ENCODE data around the gene CDC40. TPM values are rescaled to one million over a fixed set of nuclear protein-coding genes. Genes with fewer than 3 reads are reported as not detected.

The CDC40 gene
- total RNA-seq, 1 experiment from 2014 or later, result 37.0 TPM

- TF ChIP-seq REST (IDR thresholded peaks at IDR 0.05; ENCODE audit: insufficient read depth in 1 of 2, low read depth in 2 of 2, low read length in 1 of 2) (no peak), POLR2AphosphoS5 (IDR thresholded peaks at IDR 0.05; ENCODE audit: low read depth, low read length) (no peak), TCF7L2 (IDR thresholded peaks at IDR 0.05; ENCODE audit: low read depth, low read length) (no peak)
- Histone ChIP-seq H3K4me3 (ENCODE audit: low read depth in 2 of 2, low read length in 2 of 2) (no peak overlapping the region), H3K27ac (ENCODE audit: low read length) (no peak overlapping the region), H3K4me1 (ENCODE audit: control insufficient read depth, insufficient read depth, low read length) (0 out of 2 replicates have a peak, but pooled peaks cover 4% of the 10 kb centered on the region), H3K27me3 (ENCODE audit: control insufficient read depth, insufficient read depth, low read length) (no peaks in the 10 kb centered on the region), H3K9me3 (ENCODE audit: control insufficient read depth, insufficient read depth, low read depth, low read length) (no peaks in the 10 kb centered on the region), H3K36me3 (ENCODE audit: control insufficient read depth, insufficient read depth, low read length) (peaks cover 6% of the 10 kb centered on the region)
- no TSS peak for BruUV-seq (replicated peaks)
- ATAC-seq (no peak), DNase-seq (ENCODE audit: low read depth, low spot score) (no peak)
- intact Hi-C loops (cut with micrococcal nuclease; ENCODE audit: unreplicated experiment) (no loop called here), in situ Hi-C loops (cut with HindIII; ENCODE audit: low pct_unique_long_range_greater_than_20kb, low sequenced_read_pairs) (no loop called here)
- POLR2A ChIA-PET, result interaction anchor here (0.5 kb wide), 1 partner anchor 106 kb away, joined by 3 read pairs; no protein-coding TSS in a partner anchor
- CTCF ChIA-PET, result no interaction called here
Observed at GRCh38 chr6:110190726-110191125, 10.5 kb downstream of the CDC40 start.

GRCh38 chr6:110191477-110191876 lies 11.2 kb downstream of the CDC40 start:
- in situ Hi-C loops (cut with HindIII; ENCODE audit: low pct_unique_long_range_greater_than_20kb, low sequenced_read_pairs), result no loop called here
- no peak for DNase-seq (ENCODE audit: low read depth, low spot score)
- H3K27ac ChIP-seq (ENCODE audit: low read length), result no peak overlapping the region
- ChIA-PET POLR2A (no interaction called here), CTCF (no interaction called here)
- H3K4me1 ChIP-seq (ENCODE audit: control insufficient read depth, insufficient read depth, low read length), result no peaks in the 10 kb centered on the region
- no peak for TF ChIP-seq CTCF (IDR thresholded peaks at IDR 0.05)
- peaks cover 6% of the 10 kb centered on the region for H3K36me3 ChIP-seq (ENCODE audit: control insufficient read depth, insufficient read depth, low read length)
- no TSS peak for BruUV-seq (replicated peaks)
- no peak overlapping the region for H3K4me3 ChIP-seq (ENCODE audit: low read depth in 2 of 2, low read length in 2 of 2)
- no peak for ATAC-seq
- H3K27me3 ChIP-seq (ENCODE audit: control insufficient read depth, insufficient read depth, low read length), result no peaks in the 10 kb centered on the region
- no peaks in the 10 kb centered on the region for H3K9me3 ChIP-seq (ENCODE audit: control insufficient read depth, insufficient read depth, low read depth, low read length)
- intact Hi-C loops (cut with micrococcal nuclease; ENCODE audit: unreplicated experiment), result no loop called here

- no peaks in the 10 kb centered on the region for H3K9me3 ChIP-seq (ENCODE audit: control insufficient read depth, insufficient read depth, low read depth, low read length)
- intact Hi-C loops (cut with micrococcal nuclease; ENCODE audit: unreplicated experiment), result no loop called here
- ChIA-PET POLR2A (no interaction called here), CTCF (no interaction called here)
- H3K27ac ChIP-seq (ENCODE audit: low read length), result no peak overlapping the region
- no peak overlapping the region for H3K4me3 ChIP-seq (ENCODE audit: low read depth in 2 of 2, low read length in 2 of 2)
- DNase-seq (ENCODE audit: low read depth, low spot score) (no peak), ATAC-seq (no peak)
- in situ Hi-C loops (cut with HindIII; ENCODE audit: low pct_unique_long_range_greater_than_20kb, low sequenced_read_pairs), result no loop called here
- H3K36me3 ChIP-seq (ENCODE audit: control insufficient read depth, insufficient read depth, low read length), result peaks cover 6% of the 10 kb centered on the region
- TF ChIP-seq POLR2AphosphoS5 (IDR thresholded peaks at IDR 0.05; ENCODE audit: low read depth, low read length) (no peak), TCF7L2 (IDR thresholded peaks at IDR 0.05; ENCODE audit: low read depth, low read length) (no peak), REST (IDR thresholded peaks at IDR 0.05; ENCODE audit: insufficient read depth in 1 of 2, low read depth in 2 of 2, low read length in 1 of 2) (no peak), SIN3A (IDR thresholded peaks at IDR 0.05; ENCODE audit: borderline replicate concordance, insufficient read depth, low read depth, low read length) (no peak), CTCF (IDR thresholded peaks at IDR 0.05) (no peak)
- no peaks in the 10 kb centered on the region for H3K27me3 ChIP-seq (ENCODE audit: control insufficient read depth, insufficient read depth, low read length)
- BruUV-seq (replicated peaks), result no TSS peak
- no peaks in the 10 kb centered on the region for H3K4me1 ChIP-seq (ENCODE audit: control insufficient read depth, insufficient read depth, low read length)
Observed at GRCh38 chr6:110195639-110196038, 15.4 kb downstream of the CDC40 start.
